ENCODE results near the gene TET2. TPM values are rescaled to one million over a fixed set of nuclear protein-coding genes. Genes with fewer than 3 reads are reported as not detected.

The TET2 gene
- total RNA-seq, 1 donor from 2014 or later, result 37.4 TPM

DNA sequence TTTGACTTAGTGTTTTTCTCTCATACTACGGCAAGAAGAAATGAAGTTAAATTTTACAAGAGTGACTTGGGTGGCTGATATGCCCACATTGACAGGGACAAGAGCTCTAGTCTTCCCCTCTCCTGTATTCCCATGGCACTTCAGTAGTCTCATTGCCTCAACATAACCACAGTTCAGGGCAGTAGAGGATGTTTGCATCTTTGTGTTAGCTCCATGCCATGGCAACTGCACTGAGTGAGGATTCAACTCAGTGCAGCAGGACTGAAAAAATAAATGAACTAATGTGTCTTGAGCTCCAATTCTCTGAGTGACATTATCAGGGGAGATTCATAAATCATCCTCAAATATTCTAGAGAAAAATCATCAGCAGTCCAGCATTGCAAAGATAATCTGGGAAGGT lies 78.8 kb downstream of the TET2 start:
- TF ChIP-seq, protein P1, sequence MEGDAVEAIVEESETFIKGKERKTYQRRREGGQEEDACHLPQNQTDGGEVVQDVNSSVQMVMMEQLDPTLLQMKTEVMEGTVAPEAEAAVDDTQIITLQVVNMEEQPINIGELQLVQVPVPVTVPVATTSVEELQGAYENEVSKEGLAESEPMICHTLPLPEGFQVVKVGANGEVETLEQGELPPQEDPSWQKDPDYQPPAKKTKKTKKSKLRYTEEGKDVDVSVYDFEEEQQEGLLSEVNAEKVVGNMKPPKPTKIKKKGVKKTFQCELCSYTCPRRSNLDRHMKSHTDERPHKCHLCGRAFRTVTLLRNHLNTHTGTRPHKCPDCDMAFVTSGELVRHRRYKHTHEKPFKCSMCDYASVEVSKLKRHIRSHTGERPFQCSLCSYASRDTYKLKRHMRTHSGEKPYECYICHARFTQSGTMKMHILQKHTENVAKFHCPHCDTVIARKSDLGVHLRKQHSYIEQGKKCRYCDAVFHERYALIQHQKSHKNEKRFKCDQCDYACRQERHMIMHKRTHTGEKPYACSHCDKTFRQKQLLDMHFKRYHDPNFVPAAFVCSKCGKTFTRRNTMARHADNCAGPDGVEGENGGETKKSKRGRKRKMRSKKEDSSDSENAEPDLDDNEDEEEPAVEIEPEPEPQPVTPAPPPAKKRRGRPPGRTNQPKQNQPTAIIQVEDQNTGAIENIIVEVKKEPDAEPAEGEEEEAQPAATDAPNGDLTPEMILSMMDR (IDR thresholded peaks at IDR 0.05; ENCODE audit: partially characterized antibody, unreplicated experiment), result no peak
- peaks cover 3% of the 10 kb centered on the region for H3K27me3 Mint-ChIP-seq (ENCODE audit: unreplicated experiment)
- peaks cover 18% of the 10 kb centered on the region for H3K4me1 Mint-ChIP-seq (ENCODE audit: low read depth, unreplicated experiment)
- no peak overlapping the region for H3K27ac Mint-ChIP-seq (ENCODE audit: unreplicated experiment)
- no peak for DNase-seq
- peaks cover 2% of the 10 kb centered on the region for H3K9me3 Mint-ChIP-seq (ENCODE audit: unreplicated experiment)
- H3K4me3 Mint-ChIP-seq (ENCODE audit: unreplicated experiment), result no peak overlapping the region
- no peaks in the 10 kb centered on the region for H3K36me3 Mint-ChIP-seq (ENCODE audit: unreplicated experiment)

DNA sequence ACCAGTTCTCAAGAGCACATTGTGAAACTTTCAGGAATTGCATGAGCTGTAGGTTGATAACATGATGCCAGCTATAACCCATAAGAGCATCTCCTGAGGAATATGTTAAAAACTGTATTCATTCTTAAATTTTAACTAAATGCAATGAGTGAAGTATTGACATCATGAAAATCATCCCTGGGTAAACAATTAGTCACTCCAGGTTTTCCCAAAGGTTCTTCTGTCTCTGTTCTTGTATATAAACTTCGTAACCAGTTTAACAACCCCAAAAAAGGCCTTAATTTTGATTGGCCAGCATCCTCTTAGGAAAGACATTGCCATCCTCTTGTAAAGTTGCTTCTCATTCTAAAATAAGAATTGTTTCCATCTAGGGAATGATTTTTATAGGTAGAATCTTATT lies 80.4 kb downstream of the TET2 start:
- Mint-ChIP-seq H3K27ac (ENCODE audit: unreplicated experiment) (no peak overlapping the region), H3K9me3 (ENCODE audit: unreplicated experiment) (peaks cover 2% of the 10 kb centered on the region), H3K27me3 (ENCODE audit: unreplicated experiment) (peaks cover 3% of the 10 kb centered on the region), H3K4me1 (ENCODE audit: low read depth, unreplicated experiment) (peaks cover 18% of the 10 kb centered on the region), H3K4me3 (ENCODE audit: unreplicated experiment) (no peak overlapping the region), H3K36me3 (ENCODE audit: unreplicated experiment) (no peaks in the 10 kb centered on the region)
- DNase-seq, result no peak
- TF ChIP-seq, protein P1 (IDR thresholded peaks at IDR 0.05; ENCODE audit: partially characterized antibody, unreplicated experiment), result no peak

DNA sequence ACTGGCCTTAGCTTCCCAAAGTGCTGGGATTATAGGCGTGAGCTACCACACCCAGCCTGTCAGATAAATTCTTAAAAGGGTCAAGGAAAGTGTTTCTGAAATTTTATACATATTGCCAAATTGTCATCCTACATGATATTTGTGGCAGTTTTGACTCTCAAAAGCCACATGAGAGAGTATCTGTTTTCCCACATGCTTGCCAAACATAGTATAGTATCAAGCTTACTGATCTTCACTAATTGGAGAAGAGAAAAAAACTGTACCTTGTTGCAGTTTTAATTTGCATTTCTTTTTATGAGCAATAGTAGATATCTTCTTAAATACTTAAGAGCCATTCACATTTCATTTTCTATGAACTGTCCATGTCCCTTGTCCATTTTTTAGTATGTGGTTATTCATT lies 83.6 kb downstream of the TET2 start:
- peaks cover 2% of the 10 kb centered on the region for H3K9me3 Mint-ChIP-seq (ENCODE audit: unreplicated experiment)
- peaks cover 1% of the 10 kb centered on the region for H3K27me3 Mint-ChIP-seq (ENCODE audit: unreplicated experiment)
- no peak for DNase-seq
- no peak overlapping the region for H3K27ac Mint-ChIP-seq (ENCODE audit: unreplicated experiment)
- TF ChIP-seq, protein P1 (IDR thresholded peaks at IDR 0.05; ENCODE audit: partially characterized antibody, unreplicated experiment), result no peak
- no peak overlapping the region for H3K4me3 Mint-ChIP-seq (ENCODE audit: unreplicated experiment)
- H3K36me3 Mint-ChIP-seq (ENCODE audit: unreplicated experiment), result peaks cover 3% of the 10 kb centered on the region
- H3K4me1 Mint-ChIP-seq (ENCODE audit: low read depth, unreplicated experiment), result peaks cover 17% of the 10 kb centered on the region

DNA sequence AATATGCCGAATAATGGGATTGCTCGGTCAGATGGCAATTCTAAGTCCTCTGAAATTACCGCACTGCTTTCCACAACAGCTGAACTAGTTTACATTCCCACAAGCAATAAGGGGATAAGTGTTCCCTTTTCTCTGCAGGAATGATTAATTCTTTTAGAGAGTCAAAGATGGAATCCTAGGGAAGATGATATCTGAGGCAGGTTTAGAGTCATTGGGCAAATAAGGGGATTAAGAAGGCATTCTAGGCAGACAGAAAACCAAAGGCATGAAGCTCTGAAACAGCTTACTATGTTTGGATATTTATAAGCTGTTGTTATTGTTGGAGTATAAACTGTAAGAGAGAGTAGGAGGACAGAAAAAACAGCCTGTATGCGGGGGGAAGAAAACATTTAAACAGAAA lies 85.7 kb downstream of the TET2 start:
- TF ChIP-seq, protein P1 (IDR thresholded peaks at IDR 0.05; ENCODE audit: partially characterized antibody, unreplicated experiment), result no peak
- no peak for DNase-seq
- H3K27ac Mint-ChIP-seq (ENCODE audit: unreplicated experiment), result no peak overlapping the region
- H3K4me3 Mint-ChIP-seq (ENCODE audit: unreplicated experiment), result no peak overlapping the region
- peaks cover 9% of the 10 kb centered on the region for H3K4me1 Mint-ChIP-seq (ENCODE audit: low read depth, unreplicated experiment)
- H3K36me3 Mint-ChIP-seq (ENCODE audit: unreplicated experiment), result peaks cover 4% of the 10 kb centered on the region
- H3K27me3 Mint-ChIP-seq (ENCODE audit: unreplicated experiment), result peaks cover 1% of the 10 kb centered on the region
- peaks cover 2% of the 10 kb centered on the region for H3K9me3 Mint-ChIP-seq (ENCODE audit: unreplicated experiment)

DNA sequence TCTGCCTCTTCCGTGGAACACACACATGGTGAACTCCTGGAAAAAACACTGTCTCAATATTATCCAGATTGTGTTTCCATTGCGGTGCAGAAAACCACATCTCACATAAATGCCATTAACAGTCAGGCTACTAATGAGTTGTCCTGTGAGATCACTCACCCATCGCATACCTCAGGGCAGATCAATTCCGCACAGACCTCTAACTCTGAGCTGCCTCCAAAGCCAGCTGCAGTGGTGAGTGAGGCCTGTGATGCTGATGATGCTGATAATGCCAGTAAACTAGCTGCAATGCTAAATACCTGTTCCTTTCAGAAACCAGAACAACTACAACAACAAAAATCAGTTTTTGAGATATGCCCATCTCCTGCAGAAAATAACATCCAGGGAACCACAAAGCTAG lies 87.9 kb downstream of the TET2 start:
- H3K36me3 Mint-ChIP-seq (ENCODE audit: unreplicated experiment), result peaks cover 4% of the 10 kb centered on the region
- peaks cover 9% of the 10 kb centered on the region for H3K4me1 Mint-ChIP-seq (ENCODE audit: low read depth, unreplicated experiment)
- H3K9me3 Mint-ChIP-seq (ENCODE audit: unreplicated experiment), result peaks cover 2% of the 10 kb centered on the region
- peak overlapping the region; percentile 18 for H3K27ac Mint-ChIP-seq (ENCODE audit: unreplicated experiment)
- DNase-seq, result peak; percentile 31
- no peak overlapping the region for H3K4me3 Mint-ChIP-seq (ENCODE audit: unreplicated experiment)
- peaks cover 1% of the 10 kb centered on the region for H3K27me3 Mint-ChIP-seq (ENCODE audit: unreplicated experiment)
- TF ChIP-seq, protein P1 (IDR thresholded peaks at IDR 0.05; ENCODE audit: partially characterized antibody, unreplicated experiment), result no peak
